Measurements from ENCODE around the gene MINK1. TPM values are rescaled to one million over a fixed set of nuclear protein-coding genes. Genes with fewer than 3 reads are reported as not detected.

Gene MINK1
- total and polyA plus RNA-seq, 2 of the 13 experiments (the other 11 are each of a cell fraction or from before 2014, with no cell fraction given), result 17.2 to 63.9 TPM

DNA sequence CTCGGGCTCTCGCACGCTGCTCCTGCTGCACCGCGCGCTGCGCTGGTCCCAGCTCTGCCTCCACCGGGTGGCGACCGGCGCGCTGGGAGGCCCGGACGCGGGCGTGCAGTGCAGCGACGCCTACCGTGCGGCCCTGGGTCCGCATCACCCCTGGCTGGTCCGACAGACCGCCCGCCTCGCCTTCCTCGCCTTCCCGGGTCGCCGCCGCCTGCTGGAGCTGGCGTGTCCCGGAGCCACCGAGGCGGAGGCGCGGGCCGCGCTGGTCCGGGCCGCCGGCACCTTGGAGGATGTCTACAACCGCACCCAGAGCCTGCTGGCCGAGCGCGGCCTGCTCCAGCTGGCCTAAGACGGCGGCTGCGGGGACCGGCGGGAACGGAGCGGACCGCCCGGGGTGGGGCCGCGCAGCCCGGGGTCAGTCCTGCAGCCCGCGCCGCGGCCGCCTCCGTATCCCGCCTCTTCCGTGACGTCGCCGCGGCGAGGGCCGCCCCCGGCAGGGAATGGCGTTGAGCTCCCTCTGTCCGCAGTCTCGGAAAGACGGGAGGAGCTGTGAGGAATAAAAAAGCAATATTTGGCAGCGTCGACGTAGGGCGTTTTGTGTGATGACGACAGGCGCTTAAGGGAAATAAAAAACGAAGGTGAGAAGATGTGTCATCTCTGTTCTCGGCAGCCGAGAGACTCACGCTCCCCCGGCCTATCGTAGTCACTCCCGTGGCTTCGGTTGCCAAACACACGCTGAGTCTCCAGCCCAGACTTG is 43.0 kb upstream of the MINK1 start (continued):
- TF ChIP-seq ZNF737 (CRISPR knock-in tag; IDR thresholded peaks at IDR 0.05; ENCODE audit: borderline replicate concordance), result no peak
- peak; percentile 69; the same call in 1 of the 2 replicates for TF ChIP-seq KDM2A (CRISPR knock-in tag; IDR thresholded peaks at IDR 0.05; ENCODE audit: borderline replicate concordance, low read depth)
- TF ChIP-seq, protein P1, sequence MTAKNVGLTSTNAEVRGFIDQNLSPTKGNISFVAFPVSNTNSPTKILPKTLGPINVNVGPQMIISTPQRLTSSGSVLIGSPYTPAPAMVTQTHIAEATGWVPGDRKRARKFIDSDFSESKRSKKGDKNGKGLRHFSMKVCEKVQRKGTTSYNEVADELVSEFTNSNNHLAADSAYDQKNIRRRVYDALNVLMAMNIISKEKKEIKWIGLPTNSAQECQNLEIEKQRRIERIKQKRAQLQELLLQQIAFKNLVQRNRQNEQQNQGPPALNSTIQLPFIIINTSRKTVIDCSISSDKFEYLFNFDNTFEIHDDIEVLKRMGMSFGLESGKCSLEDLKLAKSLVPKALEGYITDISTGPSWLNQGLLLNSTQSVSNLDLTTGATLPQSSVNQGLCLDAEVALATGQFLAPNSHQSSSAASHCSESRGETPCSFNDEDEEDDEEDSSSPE (CRISPR knock-in tag; IDR thresholded peaks at IDR 0.05), result no peak
- TF ChIP-seq, protein P2, sequence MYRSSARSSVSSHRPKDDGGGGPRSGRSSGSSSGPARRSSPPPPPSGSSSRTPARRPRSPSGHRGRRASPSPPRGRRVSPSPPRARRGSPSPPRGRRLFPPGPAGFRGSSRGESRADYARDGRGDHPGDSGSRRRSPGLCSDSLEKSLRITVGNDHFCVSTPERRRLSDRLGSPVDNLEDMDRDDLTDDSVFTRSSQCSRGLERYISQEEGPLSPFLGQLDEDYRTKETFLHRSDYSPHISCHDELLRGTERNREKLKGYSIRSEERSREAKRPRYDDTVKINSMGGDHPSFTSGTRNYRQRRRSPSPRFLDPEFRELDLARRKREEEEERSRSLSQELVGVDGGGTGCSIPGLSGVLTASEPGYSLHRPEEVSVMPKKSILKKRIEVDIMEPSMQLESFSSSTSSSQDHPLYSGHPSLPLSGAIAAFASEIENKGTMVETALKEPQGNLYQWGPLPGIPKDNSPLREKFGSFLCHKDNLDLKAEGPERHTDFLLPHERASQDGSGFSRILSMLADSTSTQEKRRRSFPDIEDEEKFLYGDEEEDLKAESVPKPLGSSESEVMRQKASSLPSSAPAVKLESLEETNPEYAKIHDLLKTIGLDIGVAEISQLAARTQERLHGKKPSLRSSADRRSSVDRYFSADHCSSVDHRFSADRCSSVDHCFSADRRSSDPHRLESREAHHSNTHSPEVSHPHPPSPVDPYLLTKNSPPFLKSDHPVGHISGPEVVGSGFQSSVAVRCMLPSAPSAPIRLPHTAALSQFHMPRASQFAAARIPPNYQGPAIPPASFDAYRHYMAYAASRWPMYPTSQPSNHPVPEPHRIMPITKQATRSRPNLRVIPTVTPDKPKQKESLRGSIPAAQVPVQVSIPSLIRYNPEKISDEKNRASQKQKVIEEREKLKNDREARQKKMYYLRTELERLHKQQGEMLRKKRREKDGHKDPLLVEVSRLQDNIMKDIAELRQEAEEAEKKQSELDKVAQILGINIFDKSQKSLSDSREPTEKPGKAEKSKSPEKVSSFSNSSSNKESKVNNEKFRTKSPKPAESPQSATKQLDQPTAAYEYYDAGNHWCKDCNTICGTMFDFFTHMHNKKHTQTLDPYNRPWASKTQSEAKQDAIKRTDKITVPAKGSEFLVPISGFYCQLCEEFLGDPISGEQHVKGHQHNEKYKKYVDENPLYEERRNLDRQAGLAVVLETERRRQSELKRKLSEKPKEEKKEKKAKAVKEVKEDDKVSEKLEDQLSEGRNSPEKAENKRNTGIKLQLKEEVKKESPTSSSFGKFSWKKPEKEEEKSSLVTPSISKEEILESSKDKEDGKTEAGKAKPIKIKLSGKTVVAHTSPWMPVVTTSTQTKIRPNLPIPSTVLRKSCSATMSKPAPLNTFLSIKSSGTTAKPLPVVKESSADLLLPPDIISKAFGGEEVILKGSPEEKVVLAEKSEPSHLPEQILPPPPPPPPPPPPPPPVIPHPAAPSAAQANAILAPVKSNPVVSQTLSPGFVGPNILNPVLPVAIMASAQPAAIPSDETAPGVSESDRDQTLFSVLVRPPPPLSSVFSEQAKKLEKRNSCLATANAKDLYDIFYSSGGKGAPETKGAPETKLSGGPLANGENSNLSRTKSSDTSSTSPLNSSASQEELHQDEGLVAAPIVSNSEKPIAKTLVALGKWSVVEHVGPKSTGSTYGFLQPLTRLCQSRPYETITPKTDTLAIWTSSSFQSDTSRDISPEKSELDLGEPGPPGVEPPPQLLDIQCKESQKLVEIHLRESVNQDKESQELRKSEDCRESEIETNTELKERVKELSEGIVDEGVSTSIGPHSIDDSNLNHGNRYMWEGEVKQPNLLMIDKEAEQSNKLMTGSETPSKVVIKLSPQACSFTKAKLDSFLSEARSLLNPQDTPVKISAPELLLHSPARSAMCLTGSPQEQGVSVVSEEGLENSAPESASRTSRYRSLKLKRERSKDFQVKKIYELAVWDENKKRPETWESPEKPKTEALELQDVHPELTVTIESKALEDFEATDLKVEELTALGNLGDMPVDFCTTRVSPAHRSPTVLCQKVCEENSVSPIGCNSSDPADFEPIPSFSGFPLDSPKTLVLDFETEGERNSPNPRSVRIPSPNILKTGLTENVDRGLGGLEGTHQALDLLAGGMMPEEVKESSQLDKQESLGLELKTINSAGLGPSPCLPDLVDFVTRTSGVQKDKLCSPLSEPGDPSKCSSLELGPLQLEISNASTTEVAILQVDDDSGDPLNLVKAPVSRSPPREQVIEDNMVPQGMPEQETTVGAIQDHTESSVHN (CRISPR knock-in tag; IDR thresholded peaks at IDR 0.05), result peak; percentile 76; the same call in 1 of the 2 replicates
- no peak for TF ChIP-seq ZNF253 (CRISPR knock-in tag; IDR thresholded peaks at IDR 0.05; ENCODE audit: borderline replicate concordance)
- TF ChIP-seq, protein P3, sequence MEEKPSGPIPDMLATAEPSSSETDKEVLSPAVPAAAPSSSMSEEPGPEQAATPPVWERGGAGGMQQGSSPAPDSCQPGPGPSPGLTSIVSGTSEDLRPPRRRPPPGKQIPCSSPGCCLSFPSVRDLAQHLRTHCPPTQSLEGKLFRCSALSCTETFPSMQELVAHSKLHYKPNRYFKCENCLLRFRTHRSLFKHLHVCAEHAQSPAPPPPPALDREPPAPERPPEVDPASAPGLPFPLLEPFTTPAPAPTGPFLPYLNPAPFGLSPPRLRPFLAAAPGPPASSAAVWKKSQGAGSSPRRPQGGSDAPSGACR (CRISPR knock-in tag; IDR thresholded peaks at IDR 0.05), result no peak
- no peak for TF ChIP-seq PHF5A (CRISPR knock-in tag; IDR thresholded peaks at IDR 0.05; ENCODE audit: low read depth, unreplicated experiment)
- TF ChIP-seq, protein P4, sequence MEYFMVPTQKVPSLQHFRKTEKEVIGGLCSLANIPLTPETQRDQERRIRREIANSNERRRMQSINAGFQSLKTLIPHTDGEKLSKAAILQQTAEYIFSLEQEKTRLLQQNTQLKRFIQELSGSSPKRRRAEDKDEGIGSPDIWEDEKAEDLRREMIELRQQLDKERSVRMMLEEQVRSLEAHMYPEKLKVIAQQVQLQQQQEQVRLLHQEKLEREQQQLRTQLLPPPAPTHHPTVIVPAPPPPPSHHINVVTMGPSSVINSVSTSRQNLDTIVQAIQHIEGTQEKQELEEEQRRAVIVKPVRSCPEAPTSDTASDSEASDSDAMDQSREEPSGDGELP (IDR thresholded peaks at IDR 0.05; ENCODE audit: borderline replicate concordance, low read depth), result peak; percentile 11; the same call in 1 of the 2 replicates
- TF ChIP-seq NFIC (IDR thresholded peaks at IDR 0.05; ENCODE audit: low read length), result no peak
- TF ChIP-seq, protein P5, sequence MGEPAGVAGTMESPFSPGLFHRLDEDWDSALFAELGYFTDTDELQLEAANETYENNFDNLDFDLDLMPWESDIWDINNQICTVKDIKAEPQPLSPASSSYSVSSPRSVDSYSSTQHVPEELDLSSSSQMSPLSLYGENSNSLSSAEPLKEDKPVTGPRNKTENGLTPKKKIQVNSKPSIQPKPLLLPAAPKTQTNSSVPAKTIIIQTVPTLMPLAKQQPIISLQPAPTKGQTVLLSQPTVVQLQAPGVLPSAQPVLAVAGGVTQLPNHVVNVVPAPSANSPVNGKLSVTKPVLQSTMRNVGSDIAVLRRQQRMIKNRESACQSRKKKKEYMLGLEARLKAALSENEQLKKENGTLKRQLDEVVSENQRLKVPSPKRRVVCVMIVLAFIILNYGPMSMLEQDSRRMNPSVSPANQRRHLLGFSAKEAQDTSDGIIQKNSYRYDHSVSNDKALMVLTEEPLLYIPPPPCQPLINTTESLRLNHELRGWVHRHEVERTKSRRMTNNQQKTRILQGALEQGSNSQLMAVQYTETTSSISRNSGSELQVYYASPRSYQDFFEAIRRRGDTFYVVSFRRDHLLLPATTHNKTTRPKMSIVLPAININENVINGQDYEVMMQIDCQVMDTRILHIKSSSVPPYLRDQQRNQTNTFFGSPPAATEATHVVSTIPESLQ (CRISPR knock-in tag; conservative IDR thresholded peaks at IDR 0.05), result no peak
- no peak for TF ChIP-seq SETDB1 (CRISPR knock-in tag; IDR thresholded peaks at IDR 0.05; ENCODE audit: borderline replicate concordance)
- no peak for TF ChIP-seq JUNB (CRISPR knock-in tag; IDR thresholded peaks at IDR 0.05; ENCODE audit: borderline replicate concordance)
